NB4 (cell line): ENCODE measurements around the gene ENPP3.

Experiments used
- DNase-seq: peaks from one replicate; pipeline ENCODE4 v3.0.0; 2010; ENCODE audit warnings: low read depth
- H3K4me3 ChIP-seq: one replicate; pipeline ENCODE4 v1.5.1; 2011; ENCODE audit warnings: mild to moderate bottlenecking, low read depth, low read length, moderate library complexity
- CTCF ChIP-seq: IDR thresholded peaks from one replicate; pipeline ENCODE4 v1.5.1; 2012; ENCODE audit warnings: low read depth, low read length
- MYC ChIP-seq: IDR thresholded peaks from 2 replicates; pipeline ENCODE4 v1.6.1; 2011; ENCODE audit warnings: low read depth, low read length
- POLR2A ChIP-seq: IDR thresholded peaks from 2 replicates; pipeline ENCODE4 v1.6.1; 2011; ENCODE audit warnings: mild to moderate bottlenecking; ENCODE audit not compliant: insufficient read length; ENCODE audit errors: extremely low read depth
- TF ChIP-seq, protein P1 (sequence below): IDR thresholded peaks from 2 replicates; pipeline ENCODE4 v1.6.1; 2011; ENCODE audit warnings: low read depth, low read length

Gene ENPP3

DNA sequence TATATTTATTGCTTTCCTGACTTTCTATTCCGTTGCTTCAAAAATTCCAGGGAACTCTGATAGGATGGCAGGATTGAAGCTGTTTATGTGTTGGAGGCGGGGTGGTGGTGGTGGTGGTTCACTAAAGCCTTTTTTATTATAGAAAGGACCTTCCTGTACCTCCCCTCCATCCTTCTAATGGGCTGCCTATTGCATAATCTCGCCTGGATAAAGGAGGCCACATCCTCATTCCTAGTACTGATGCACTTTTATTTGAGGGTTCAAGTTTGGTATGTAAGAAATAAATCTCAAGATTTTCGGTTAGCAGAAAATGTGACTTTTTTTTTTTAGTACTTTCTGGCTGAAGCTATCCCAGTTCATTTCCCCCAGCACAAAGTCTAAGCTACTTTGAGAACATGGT, 92.4 kb downstream of the ENPP3 start:
- no peak for DNase-seq
- TF ChIP-seq POLR2A (no peak), CTCF (no peak), MYC (no peak)
- TF ChIP-seq, protein P1, sequence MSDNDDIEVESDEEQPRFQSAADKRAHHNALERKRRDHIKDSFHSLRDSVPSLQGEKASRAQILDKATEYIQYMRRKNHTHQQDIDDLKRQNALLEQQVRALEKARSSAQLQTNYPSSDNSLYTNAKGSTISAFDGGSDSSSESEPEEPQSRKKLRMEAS: no peak
- no peak overlapping the region for H3K4me3 ChIP-seq

GRCh38 chr6:131730264-131730663, 93.2 kb downstream of the ENPP3 start:
- no peak overlapping the region for H3K4me3 ChIP-seq
- no peak for DNase-seq
- TF ChIP-seq, protein P1: no peak
- no peak for TF ChIP-seq MYC
- no peak for TF ChIP-seq POLR2A
- no peak for TF ChIP-seq CTCF

DNA sequence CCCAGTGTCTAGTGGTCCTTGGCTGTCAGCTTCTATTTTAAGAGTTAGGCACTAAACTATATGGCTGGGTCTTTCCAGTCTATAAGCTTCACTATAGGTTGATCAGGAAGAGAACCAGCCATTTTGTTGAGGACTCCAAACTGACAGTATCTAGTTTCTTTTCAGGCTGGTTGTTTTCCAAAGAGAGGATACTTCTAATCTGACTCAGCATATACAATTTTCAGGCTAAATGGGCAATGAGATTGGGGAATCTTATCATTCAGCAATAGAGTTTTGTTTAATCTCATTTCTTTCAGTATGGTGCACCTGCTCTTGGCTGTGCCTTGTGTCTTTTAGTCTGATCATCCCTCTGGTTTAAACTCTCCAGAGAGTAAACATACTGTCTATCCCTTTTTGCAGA, 94.1 kb downstream of the ENPP3 start:
- no peak for DNase-seq
- no peak overlapping the region for H3K4me3 ChIP-seq
- TF ChIP-seq, protein P1: no peak
- no peak for TF ChIP-seq MYC
- TF ChIP-seq POLR2A: no peak
- TF ChIP-seq CTCF: no peak

- DNase-seq: peak; percentile 5
- TF ChIP-seq CTCF (no peak), POLR2A (no peak), MYC (no peak)
- TF ChIP-seq, protein P1: no peak
- H3K4me3 ChIP-seq: no peak overlapping the region
Observed at GRCh38 chr6:131733376-131734016, 96.4 kb downstream of the ENPP3 start.

DNA sequence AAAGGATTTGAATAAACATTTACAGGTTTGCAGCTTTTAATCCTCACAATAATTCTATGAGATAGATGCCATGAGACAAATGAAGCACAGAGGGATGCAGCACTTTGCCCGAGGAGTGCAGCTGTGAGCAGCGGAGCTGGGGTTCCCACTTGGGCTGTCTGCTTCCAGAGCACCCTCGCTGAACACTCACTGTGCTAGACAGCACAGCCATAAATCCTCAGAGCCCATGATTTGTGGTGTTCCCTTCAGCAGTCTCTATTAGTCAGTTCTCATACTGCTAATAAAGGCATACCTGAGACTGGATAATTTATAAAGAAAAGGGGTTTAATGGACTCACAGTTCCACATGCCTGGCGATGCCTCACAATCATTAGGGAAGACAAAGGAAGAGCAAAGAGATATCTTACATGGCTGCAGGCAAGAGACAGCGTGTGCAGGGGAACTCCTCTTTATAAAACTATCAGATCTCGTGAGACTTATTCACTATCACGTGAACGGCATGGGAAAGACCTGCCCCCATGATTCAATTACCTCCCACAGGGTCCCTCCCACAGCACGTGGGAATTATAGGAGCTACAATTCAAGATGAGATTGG, 99.0 kb downstream of the ENPP3 start:
- TF ChIP-seq, protein P1: no peak
- no peak for TF ChIP-seq CTCF
- no peak for TF ChIP-seq POLR2A
- no peak for TF ChIP-seq MYC
- no peak overlapping the region for H3K4me3 ChIP-seq
- DNase-seq: no peak
